Mesenchymal stem cell (in vitro differentiated cells and primary cell): ENCODE data around the gene ABCA2.

Experiments used
- DNase-seq: peaks from one replicate; pipeline ENCODE4 v3.0.0-alpha.2; 2013
- H2AFZ ChIP-seq: one replicate; pipeline ENCODE4 v1.6.1; 2013; ENCODE audit warnings: low read depth, mild to moderate bottlenecking, control low read depth, inconsistent platforms, low read length, moderate library complexity
- H2AK5ac ChIP-seq: 2 replicates; pipeline ENCODE4 v1.6.1; 2013; ENCODE audit warnings: low read length, moderate library complexity, mild to moderate bottlenecking, inconsistent platforms; ENCODE audit not compliant: severe bottlenecking
- H2BK120ac ChIP-seq: one replicate; pipeline ENCODE4 v1.6.1; 2013; ENCODE audit warnings: low read depth, mild to moderate bottlenecking, inconsistent platforms, low read length, moderate library complexity
- H2BK12ac ChIP-seq, 2 experiments: one replicate each; pipeline ENCODE4 v1.6.1; 2013; ENCODE audit warnings: inconsistent platforms in 2 of 2, low read length in 2 of 2, mild to moderate bottlenecking in 2 of 2, moderate library complexity in 2 of 2, control low read depth in 1 of 2
- H2BK15ac ChIP-seq: one replicate; pipeline ENCODE4 v1.6.1; 2013; ENCODE audit warnings: mild to moderate bottlenecking, low read depth, inconsistent platforms; ENCODE audit not compliant: poor library complexity, severe bottlenecking
- H2BK5ac ChIP-seq: 2 replicates; pipeline ENCODE4 v1.6.1; 2013; ENCODE audit warnings: low read depth, mild to moderate bottlenecking, low read length, control low read depth, inconsistent platforms; ENCODE audit not compliant: poor library complexity, severe bottlenecking
- H3K14ac ChIP-seq, 2 experiments: one replicate each; pipeline ENCODE4 v1.6.1; 2013; ENCODE audit warnings: inconsistent platforms in 2 of 2, low read length in 2 of 2, control low read depth in 1 of 2, mild to moderate bottlenecking in 1 of 2, moderate library complexity in 1 of 2
- H3K18ac ChIP-seq, 2 experiments: one replicate each; pipeline ENCODE4 v1.6.1; 2013; ENCODE audit warnings: inconsistent platforms in 2 of 2, low read length in 2 of 2, control low read depth in 1 of 2, low read depth in 1 of 2, mild to moderate bottlenecking in 1 of 2
- H3K23ac ChIP-seq, 2 experiments: one replicate each; pipeline ENCODE4 v1.6.1; 2013; ENCODE audit warnings: inconsistent platforms in 2 of 2, low read length in 2 of 2, mild to moderate bottlenecking in 2 of 2, moderate library complexity in 2 of 2, control low read depth in 1 of 2
- H3K27ac ChIP-seq: 2 replicates; pipeline ENCODE4 v1.5.1; 2013; ENCODE audit warnings: mild to moderate bottlenecking, moderate library complexity, low read length, control low read depth, inconsistent platforms; ENCODE audit not compliant: poor library complexity, severe bottlenecking
- H3K27me3 ChIP-seq, 2 experiments: 2 replicates each; pipeline versions ENCODE4 v1.6.1 to v1.7.0; 2013; ENCODE audit warnings: low read length in 2 of 2, mild to moderate bottlenecking in 2 of 2, moderate library complexity in 2 of 2, control low read depth in 1 of 2, inconsistent platforms in 1 of 2; ENCODE audit not compliant: control insufficient read depth in 1 of 2, insufficient read depth in 1 of 2
- H3K36me3 ChIP-seq, 2 experiments: 2 replicates each; pipeline versions ENCODE4 v1.6.1 to v1.7.0; 2013; ENCODE audit warnings: low read length in 2 of 2, control low read depth in 1 of 2, inconsistent platforms in 1 of 2, low read depth in 1 of 2, mild to moderate bottlenecking in 1 of 2; ENCODE audit not compliant: insufficient read depth in 2 of 2, control insufficient read depth in 1 of 2
- H3K4ac ChIP-seq, 2 experiments: one replicate each; pipeline ENCODE4 v1.6.1; 2013; ENCODE audit warnings: inconsistent platforms in 2 of 2, low read length in 2 of 2, mild to moderate bottlenecking in 2 of 2, moderate library complexity in 2 of 2, control low read depth in 1 of 2, low read depth in 1 of 2
- H3K4me1 ChIP-seq: 2 replicates; pipeline ENCODE4 v1.6.1; 2013; ENCODE audit warnings: low read depth, low read length, control low read depth; ENCODE audit not compliant: control insufficient read depth, insufficient read depth
- H3K4me2 ChIP-seq: 2 replicates; pipeline ENCODE4 v1.6.1; 2013; ENCODE audit warnings: low read length, mild to moderate bottlenecking, inconsistent platforms; ENCODE audit not compliant: poor library complexity, severe bottlenecking
- H3K4me3 ChIP-seq, 2 experiments: 2 replicates each; pipeline versions ENCODE4 v1.5.1 to v1.7.0; 2013; ENCODE audit warnings: low read length in 2 of 2, mild to moderate bottlenecking in 2 of 2, control low read depth in 1 of 2, low read depth in 1 of 2; ENCODE audit not compliant: insufficient read depth in 1 of 2
- H3K79me1 ChIP-seq: replicated peaks from 2 replicates; pipeline ENCODE4 v1.6.1; 2013; ENCODE audit warnings: mild to moderate bottlenecking, control low read depth, low read length, inconsistent platforms; ENCODE audit not compliant: poor library complexity, severe bottlenecking
- H3K9ac ChIP-seq: 2 replicates; pipeline ENCODE4 v1.7.0; 2013; ENCODE audit warnings: mild to moderate bottlenecking, low read length, moderate library complexity
- H3K9me3 ChIP-seq: 2 replicates; pipeline ENCODE4 v1.7.0; 2013; ENCODE audit warnings: mild to moderate bottlenecking, low read length; ENCODE audit not compliant: control insufficient read depth
- H4K8ac ChIP-seq: one replicate; pipeline ENCODE4 v1.6.1; 2013; ENCODE audit warnings: inconsistent platforms, mild to moderate bottlenecking, low read length, moderate library complexity
- H4K91ac ChIP-seq: one replicate; pipeline ENCODE4 v1.6.1; 2013; ENCODE audit warnings: mild to moderate bottlenecking, low read length, inconsistent platforms
- WGBS: methylation state at CpG from one replicate; pipeline ENCODE4 v1.1.7; 2013; ENCODE audit warnings: mixed read lengths; 5-methylcytosine and 5-hydroxymethylcytosine counted together

ABCA2 gene

DNA sequence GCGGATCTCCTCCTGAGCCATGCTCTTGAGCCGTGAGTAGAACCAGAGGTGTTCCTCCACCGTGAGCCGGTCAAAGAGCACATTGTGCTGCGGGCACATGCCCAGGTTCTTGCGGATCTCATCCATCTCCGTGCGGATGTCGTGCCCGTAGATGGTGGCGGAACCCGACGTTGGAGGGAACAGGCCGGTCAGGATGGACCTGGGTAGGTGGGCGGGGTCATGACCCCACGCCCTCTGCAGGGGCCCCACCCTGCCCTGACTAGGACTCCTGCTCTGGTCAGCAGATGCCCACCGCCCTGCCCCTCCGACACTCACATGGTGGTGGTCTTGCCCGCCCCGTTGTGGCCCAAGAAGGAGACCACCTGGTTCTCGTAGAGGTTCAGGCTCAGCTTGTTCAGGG lies 12.1 kb downstream of the ABCA2 start:
- H4K8ac ChIP-seq: no peak overlapping the region
- no peak overlapping the region for H2BK15ac ChIP-seq
- no peak overlapping the region for H3K14ac ChIP-seq

DNA sequence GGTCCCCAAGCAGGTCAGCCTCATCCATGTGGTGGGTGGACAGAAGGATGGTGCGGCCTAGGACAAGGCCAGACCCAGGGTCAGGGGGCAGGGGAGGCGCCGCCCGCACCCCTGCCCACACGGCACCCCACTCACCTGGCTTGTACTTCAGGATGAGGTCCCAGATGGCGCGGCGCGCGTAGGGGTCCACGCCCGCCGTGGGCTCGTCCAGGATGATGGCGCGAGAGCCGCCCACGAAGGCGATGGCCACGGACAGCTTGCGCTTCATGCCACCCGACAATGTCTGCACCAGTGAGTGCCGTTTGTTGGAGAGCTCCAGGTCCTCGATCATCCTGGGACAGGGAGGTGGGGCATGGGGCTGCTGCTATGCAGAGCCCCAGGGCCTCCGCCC lies 12.5 kb downstream of the ABCA2 start:
- no peak overlapping the region for H2AK5ac ChIP-seq
- no peak overlapping the region for H3K23ac ChIP-seq
- no peak overlapping the region for H3K4me3 ChIP-seq
- H2BK5ac ChIP-seq: no peak overlapping the region
- no peak overlapping the region for H2AFZ ChIP-seq
- no peak overlapping the region for H3K18ac ChIP-seq
- H3K9ac ChIP-seq: no peak overlapping the region
- WGBS: 98% methylated on average over 23 of the region's 25 CpGs
- no peak overlapping the region for H3K14ac ChIP-seq
- H2BK15ac ChIP-seq: no peak overlapping the region
- H4K8ac ChIP-seq: no peak overlapping the region
- H3K4ac ChIP-seq: no peak overlapping the region
- no peak overlapping the region for H2BK12ac ChIP-seq
- no peak for DNase-seq
- H3K36me3 ChIP-seq: peaks cover 21 to 86% of the 10 kb centered on the region in 2 experiments
- no peaks in the 10 kb centered on the region for H3K27me3 ChIP-seq
- no peak overlapping the region for H3K27ac ChIP-seq
- no peak overlapping the region for H3K4me2 ChIP-seq
- H2BK120ac ChIP-seq: no peak overlapping the region
- H3K9me3 ChIP-seq: no peaks in the 10 kb centered on the region
- no peak overlapping the region for H4K91ac ChIP-seq
- no peaks in the 10 kb centered on the region for H3K79me1 ChIP-seq
- H3K4me1 ChIP-seq: peaks cover 7% of the 10 kb centered on the region

More for the DNA sequence above, 12.1 kb downstream of the ABCA2 start:
- peaks cover 21 to 86% of the 10 kb centered on the region in 2 experiments for H3K36me3 ChIP-seq
- no peak overlapping the region for H3K4ac ChIP-seq
- H2BK12ac ChIP-seq: no peak overlapping the region
- no peak overlapping the region for H3K9ac ChIP-seq
- no peak overlapping the region for H3K18ac ChIP-seq
- no peak for DNase-seq
- no peaks in the 10 kb centered on the region for H3K9me3 ChIP-seq
- no peak overlapping the region for H3K23ac ChIP-seq
- H2AK5ac ChIP-seq: no peak overlapping the region
- no peaks in the 10 kb centered on the region for H3K79me1 ChIP-seq
- H3K4me3 ChIP-seq: no peak overlapping the region
- H3K4me1 ChIP-seq: peaks cover 7% of the 10 kb centered on the region
- H3K27me3 ChIP-seq: no peaks in the 10 kb centered on the region
- H3K27ac ChIP-seq: no peak overlapping the region
- no peak overlapping the region for H3K4me2 ChIP-seq
- no peak overlapping the region for H4K91ac ChIP-seq
- 97% methylated on average over 21 of the region's 21 CpGs for WGBS
- no peak overlapping the region for H2BK120ac ChIP-seq
- no peak overlapping the region for H2AFZ ChIP-seq
- no peak overlapping the region for H2BK5ac ChIP-seq

DNA sequence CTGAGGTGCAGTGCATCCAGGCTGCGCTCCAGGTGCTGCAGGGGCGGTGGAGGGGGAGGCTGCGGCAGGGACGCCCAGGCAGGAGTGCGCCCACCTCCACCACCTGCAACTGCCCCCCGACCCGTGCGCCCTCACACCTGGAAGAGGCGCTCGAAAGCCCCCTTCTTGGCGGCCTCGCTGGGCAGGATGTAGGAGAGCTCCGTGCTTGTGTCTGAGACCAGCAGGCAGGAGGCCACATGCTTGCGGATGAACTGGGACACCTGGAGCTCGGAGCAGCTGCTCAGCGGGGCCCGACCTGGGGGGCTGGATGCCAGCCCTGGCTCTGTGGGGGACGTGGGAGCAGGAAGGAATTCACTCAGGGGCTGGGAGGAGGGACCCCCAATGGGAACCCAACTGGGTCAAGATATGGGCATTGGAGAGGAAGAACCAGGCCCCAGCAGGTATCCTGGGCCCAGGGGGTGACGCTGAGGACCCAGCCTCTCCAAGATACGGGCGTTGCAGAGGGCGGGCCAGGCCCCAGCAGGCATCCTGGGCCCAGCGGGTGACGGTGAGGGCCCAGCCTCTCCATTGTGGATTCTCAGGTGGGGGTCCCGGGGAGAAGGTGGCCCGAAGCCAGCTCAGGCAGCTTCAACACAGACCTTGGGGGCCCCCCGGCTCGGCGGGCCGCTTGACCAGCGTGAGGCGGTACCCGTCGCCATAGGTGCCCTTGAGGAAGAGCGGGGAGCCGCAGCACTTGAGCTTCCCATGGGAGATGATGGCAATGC lies 13.1 kb downstream of the ABCA2 start:
- Histone ChIP-seq H3K79me1 (no peaks in the 10 kb centered on the region), H3K9me3 (no peaks in the 10 kb centered on the region), H2AK5ac (no peak overlapping the region), H4K8ac (no peak overlapping the region), H2BK5ac (no peak overlapping the region), H3K4me1 (peaks cover 7% of the 10 kb centered on the region), H2AFZ (no peak overlapping the region), H2BK15ac (no peak overlapping the region), H3K23ac (no peak overlapping the region), H3K4me2 (no peak overlapping the region), H3K14ac (no peak overlapping the region), H3K27me3 (no peaks in the 10 kb centered on the region), H3K9ac (no peak overlapping the region), H3K36me3 (peaks cover 21 to 83% of the 10 kb centered on the region in 2 experiments), H3K4ac (no peak overlapping the region), H3K18ac (no peak overlapping the region), H3K4me3 (peak overlapping the region in 1 of 2 experiments; percentile 5), H4K91ac (no peak overlapping the region), H2BK120ac (no peak overlapping the region), H2BK12ac (no peak overlapping the region), H3K27ac (no peak overlapping the region)
- WGBS: 96% methylated on average over 36 of the region's 36 CpGs
- no peak for DNase-seq

DNA sequence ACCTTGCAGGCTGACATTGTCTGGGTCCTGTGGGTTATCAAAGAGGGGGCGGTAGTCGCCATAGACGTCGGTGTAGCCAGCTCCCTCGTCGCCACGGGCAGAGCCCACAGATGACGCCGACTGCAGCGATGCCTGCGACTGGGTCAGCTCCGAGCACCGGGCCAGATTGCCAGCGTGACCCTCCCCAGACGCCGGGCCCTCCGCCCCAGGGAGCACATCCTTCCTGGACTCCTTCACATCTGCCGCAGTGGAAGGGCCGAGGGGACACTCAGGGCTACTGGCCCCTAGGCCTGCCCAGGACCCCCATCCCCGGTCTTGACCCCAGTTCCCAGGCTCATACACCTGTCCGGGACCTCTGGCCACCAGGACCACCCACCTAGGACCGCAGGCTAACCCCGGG lies 13.9 kb downstream of the ABCA2 start:
- Histone ChIP-seq H3K18ac (no peak overlapping the region), H2BK12ac (no peak overlapping the region), H3K27ac (no peak overlapping the region)

More for the DNA sequence above, 13.9 kb downstream of the ABCA2 start:
- DNase-seq: no peak
- Histone ChIP-seq H4K8ac (no peak overlapping the region), H3K9me3 (no peaks in the 10 kb centered on the region), H3K36me3 (peaks cover 21 to 90% of the 10 kb centered on the region in 2 experiments), H3K14ac (no peak overlapping the region), H3K4me1 (peaks cover 7% of the 10 kb centered on the region), H2BK15ac (no peak overlapping the region), H3K79me1 (no peaks in the 10 kb centered on the region), H4K91ac (no peak overlapping the region), H2AFZ (no peak overlapping the region), H3K4ac (no peak overlapping the region), H3K4me2 (no peak overlapping the region), H3K23ac (no peak overlapping the region), H3K9ac (no peak overlapping the region), H2AK5ac (no peak overlapping the region), H2BK120ac (no peak overlapping the region), H3K4me3 (no peak overlapping the region), H3K27me3 (no peaks in the 10 kb centered on the region), H2BK5ac (no peak overlapping the region)
- 91% methylated on average over 23 of the region's 23 CpGs for WGBS
